Measurements from ENCODE around the gene VAC14.

GRCh38 chr16:70777973-70778406, 23.0 kb downstream of the VAC14 start:
- TF ChIP-seq POLR2AphosphoS5 (IDR thresholded peaks at IDR 0.05; ENCODE audit: low read depth, low read length) (no peak), CTCF (IDR thresholded peaks at IDR 0.05; ENCODE audit: control extremely low read depth in 1 of 3, insufficient read depth in 1 of 3, low read depth in 1 of 3, low read length in 3 of 3) (no peak), HDAC6 (IDR thresholded peaks at IDR 0.05; ENCODE audit: low read depth, low read length) (no peak), JUN (IDR thresholded peaks at IDR 0.05; ENCODE audit: low read depth, low read length) (no peak), SP1 (IDR thresholded peaks at IDR 0.05; ENCODE audit: low read depth, low read length) (no peak), KDM5A (IDR thresholded peaks at IDR 0.05; ENCODE audit: low read length) (no peak), ZNF274 (IDR thresholded peaks at IDR 0.05; ENCODE audit: borderline replicate concordance, extremely low read depth, low read length) (no peak), GABPA (IDR thresholded peaks at IDR 0.05; ENCODE audit: borderline replicate concordance, insufficient read depth, low read length) (no peak), ATF3 (IDR thresholded peaks at IDR 0.05; ENCODE audit: insufficient read depth, low read depth, low read length) (no peak), SP2 (IDR thresholded peaks at IDR 0.05; ENCODE audit: low read length) (no peak), TEAD4 (IDR thresholded peaks at IDR 0.05; ENCODE audit: low read depth, low read length) (no peak), PHF8 (conservative IDR thresholded peaks at IDR 0.05; ENCODE audit: low read depth, low read length) (no peak), ASH2L (IDR thresholded peaks at IDR 0.05; ENCODE audit: low read length) (no peak)
